ENCODE results near the gene LRRC7. TPM values are rescaled to one million over a fixed set of nuclear protein-coding genes. Genes with fewer than 3 reads are reported as not detected.
"Not testable (repeated sequence)": the region's sequence is repeated elsewhere in the genome, so short reads cannot be mapped to it uniquely, and the experiment has no call there.

Gene LRRC7
- total and polyA plus RNA-seq, 4 donors: 0.13 to 1.3 (median 0.16) TPM; not detected in 1

DNA sequence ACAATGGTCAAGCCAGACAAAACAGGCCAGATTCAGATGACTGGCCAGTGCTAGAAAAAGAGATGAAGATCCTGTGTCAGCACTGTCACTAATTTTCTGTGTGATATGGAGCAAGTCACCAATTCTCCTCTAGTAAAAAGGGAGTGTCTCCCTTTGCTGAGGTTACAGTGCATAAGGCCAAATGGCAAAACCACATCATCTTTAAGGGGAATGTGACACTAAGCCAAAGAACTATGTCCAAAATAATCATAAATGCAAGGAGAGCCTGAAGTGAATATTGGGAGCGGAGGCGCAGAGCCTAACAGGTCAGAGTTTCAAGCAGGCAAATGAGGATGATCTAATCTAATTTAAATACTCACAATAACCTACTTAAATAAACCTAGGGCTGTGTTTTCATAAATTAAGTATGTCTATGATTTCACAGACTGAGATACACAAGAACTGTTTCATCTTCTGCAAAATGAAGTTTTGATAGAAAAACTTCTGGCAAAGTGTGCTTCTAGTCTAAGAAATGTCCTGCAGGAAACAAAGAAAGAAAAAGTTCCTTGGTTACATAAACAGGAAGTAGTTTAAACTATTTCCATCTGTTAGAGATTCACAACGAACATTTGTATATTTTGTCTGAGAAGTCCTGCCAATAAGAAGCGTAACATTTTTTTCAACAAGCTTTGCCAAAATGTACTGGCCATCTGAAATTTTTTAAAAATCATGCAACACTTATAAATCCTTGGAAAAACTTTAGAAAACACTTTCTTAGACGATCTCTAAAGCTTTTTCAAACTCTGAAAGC lies 347.4 kb downstream of the LRRC7 start:
- Histone ChIP-seq H3K27ac (ENCODE audit: low read depth in 1 of 2, low read length in 2 of 2) (no peak overlapping the region), H3K27me3 (ENCODE audit: control insufficient read depth in 1 of 2, insufficient read depth in 2 of 2, low read length in 1 of 2) (no peaks in the 10 kb centered on the region), H3K36me3 (ENCODE audit: control insufficient read depth in 1 of 2, insufficient read depth in 2 of 2, low read length in 1 of 2) (no peaks in the 10 kb centered on the region), H3K4me1 (ENCODE audit: control insufficient read depth in 1 of 2, insufficient read depth in 2 of 2, low read length in 2 of 2) (peaks cover 2 to 5% of the 10 kb centered on the region in 2 donors), H3K9me3 (ENCODE audit: control insufficient read depth, low read length) (no peaks in the 10 kb centered on the region), H3K4me3 (ENCODE audit: low read length in 2 of 2) (no peak overlapping the region)
- no peak for DNase-seq
- ATAC-seq (ENCODE audit: low FRiP score): no peak
- intact Hi-C loops (cut with DNase I): no loop called here
- WGBS, 2 donors: 2 to 6% methylated on average over 5 of the region's 5 CpGs

DNA sequence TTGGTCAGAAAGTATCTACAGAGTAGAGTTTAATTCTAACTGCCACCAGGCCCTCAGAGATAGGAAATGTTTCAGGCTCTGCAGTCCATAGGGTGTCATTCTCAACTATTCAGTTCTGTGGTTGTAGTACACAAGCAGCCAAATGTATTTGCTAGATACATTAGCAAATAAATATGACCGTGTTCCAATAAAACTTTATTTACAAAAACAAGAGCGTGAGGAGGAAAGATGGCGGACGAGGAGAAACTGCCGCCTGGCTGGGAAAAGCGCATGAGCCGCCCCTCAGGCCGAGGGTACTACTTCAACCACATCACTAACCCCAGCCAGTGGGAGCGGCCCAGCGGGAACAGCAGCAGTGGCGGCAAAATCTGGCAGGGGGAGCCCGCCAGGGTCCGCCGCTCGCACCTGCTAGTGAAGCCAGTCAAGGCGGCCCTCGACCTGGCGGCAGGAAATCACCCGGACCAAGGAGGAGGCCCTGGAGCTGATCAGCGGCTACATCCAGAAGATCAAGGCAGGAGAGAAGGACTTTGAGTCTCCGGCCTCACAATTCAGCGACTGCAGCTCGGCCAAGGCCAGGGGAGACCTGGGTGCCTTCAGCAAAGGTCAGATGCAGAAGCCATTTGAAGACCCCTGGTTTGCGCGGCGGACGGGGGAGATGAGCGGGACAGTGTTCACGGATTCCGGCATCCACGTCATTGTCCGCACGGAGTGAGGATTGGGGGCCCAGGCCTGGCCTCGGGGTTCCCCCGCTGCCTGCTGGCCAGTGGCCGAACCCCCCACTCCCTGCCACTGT lies 351.6 kb downstream of the LRRC7 start:
- H3K9me3 ChIP-seq (ENCODE audit: control insufficient read depth, low read length): no peaks in the 10 kb centered on the region
- ATAC-seq (ENCODE audit: low FRiP score): no peak
- WGBS, 2 donors: 98% methylated on average over 36 of the region's 36 CpGs
- no peaks in the 10 kb centered on the region for H3K36me3 ChIP-seq (ENCODE audit: control insufficient read depth in 1 of 2, insufficient read depth in 2 of 2, low read length in 1 of 2)
- DNase-seq: peak in 1 of 2 donors; percentile 72
- H3K4me1 ChIP-seq (ENCODE audit: control insufficient read depth in 1 of 2, insufficient read depth in 2 of 2, low read length in 2 of 2): peaks cover 2 to 5% of the 10 kb centered on the region in 2 donors
- H3K27me3 ChIP-seq (ENCODE audit: control insufficient read depth in 1 of 2, insufficient read depth in 2 of 2, low read length in 1 of 2): no peaks in the 10 kb centered on the region
- H3K27ac ChIP-seq (ENCODE audit: low read depth in 1 of 2, low read length in 2 of 2): no peak overlapping the region
- intact Hi-C loops (cut with DNase I): no loop called here
- H3K4me3 ChIP-seq (ENCODE audit: low read length in 2 of 2): no peak overlapping the region

GRCh38 chr1:69919922-69920273 lies 352.2 kb downstream of the LRRC7 start:
- 95 to 97% methylated on average over 6 of the region's 6 CpGs for WGBS, 2 donors
- ATAC-seq (ENCODE audit: low FRiP score) (no peak), DNase-seq (peak in 1 of 2 donors; percentile 58)
- Histone ChIP-seq H3K36me3 (ENCODE audit: control insufficient read depth in 1 of 2, insufficient read depth in 2 of 2, low read length in 1 of 2) (no peaks in the 10 kb centered on the region), H3K4me1 (ENCODE audit: control insufficient read depth in 1 of 2, insufficient read depth in 2 of 2, low read length in 2 of 2) (peaks cover 1 to 2% of the 10 kb centered on the region in 2 donors), H3K9me3 (ENCODE audit: control insufficient read depth, low read length) (no peaks in the 10 kb centered on the region), H3K27ac (ENCODE audit: low read depth in 1 of 2, low read length in 2 of 2) (no peak overlapping the region), H3K4me3 (ENCODE audit: low read length in 2 of 2) (no peak overlapping the region), H3K27me3 (ENCODE audit: control insufficient read depth in 1 of 2, insufficient read depth in 2 of 2, low read length in 1 of 2) (no peaks in the 10 kb centered on the region)
- intact Hi-C loops (cut with DNase I): no loop called here

DNA sequence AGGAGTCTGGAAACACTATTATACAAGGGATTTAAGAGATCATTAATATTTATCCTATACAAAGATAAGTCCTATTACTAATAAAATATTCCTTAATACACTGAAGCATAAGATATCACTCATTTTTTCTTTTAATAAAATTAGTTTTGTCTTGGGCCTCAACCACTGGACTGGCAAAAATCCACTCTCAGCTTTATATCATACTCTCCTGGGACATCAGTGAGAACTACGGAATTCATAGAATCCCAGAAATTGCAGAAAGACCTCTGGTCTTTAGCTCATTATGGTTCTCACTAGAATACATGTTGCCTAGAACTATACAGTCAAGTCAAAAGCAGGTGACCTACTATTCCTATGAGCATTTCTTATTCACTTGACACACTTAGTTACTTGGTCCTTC lies 352.7 kb downstream of the LRRC7 start:
- no peak for ATAC-seq (ENCODE audit: low FRiP score)
- Histone ChIP-seq H3K4me3 (ENCODE audit: low read length in 2 of 2) (no peak overlapping the region), H3K27ac (ENCODE audit: low read depth in 1 of 2, low read length in 2 of 2) (no peak overlapping the region), H3K27me3 (ENCODE audit: control insufficient read depth in 1 of 2, insufficient read depth in 2 of 2, low read length in 1 of 2) (no peaks in the 10 kb centered on the region), H3K36me3 (ENCODE audit: control insufficient read depth in 1 of 2, insufficient read depth in 2 of 2, low read length in 1 of 2) (no peaks in the 10 kb centered on the region), H3K4me1 (ENCODE audit: control insufficient read depth in 1 of 2, insufficient read depth in 2 of 2, low read length in 2 of 2) (no peaks in the 10 kb centered on the region), H3K9me3 (ENCODE audit: control insufficient read depth, low read length) (no peaks in the 10 kb centered on the region)
- intact Hi-C loops (cut with DNase I): no loop called here
- 77 to 86% methylated on average over 1 of the region's 1 CpG for WGBS, 2 donors
- no peak for DNase-seq

GRCh38 chr1:69921486-69921885 lies 353.8 kb downstream of the LRRC7 start:
- Histone ChIP-seq H3K36me3 (ENCODE audit: control insufficient read depth in 1 of 2, insufficient read depth in 2 of 2, low read length in 1 of 2) (no peaks in the 10 kb centered on the region), H3K27ac (ENCODE audit: low read depth in 1 of 2, low read length in 2 of 2) (no peak overlapping the region), H3K4me1 (ENCODE audit: control insufficient read depth in 1 of 2, insufficient read depth in 2 of 2, low read length in 2 of 2) (no peaks in the 10 kb centered on the region), H3K27me3 (ENCODE audit: control insufficient read depth in 1 of 2, insufficient read depth in 2 of 2, low read length in 1 of 2) (no peaks in the 10 kb centered on the region), H3K9me3 (ENCODE audit: control insufficient read depth, low read length) (no peaks in the 10 kb centered on the region), H3K4me3 (ENCODE audit: low read length in 2 of 2) (no peak overlapping the region)
- no peak for ATAC-seq (ENCODE audit: low FRiP score)
- no peak for DNase-seq
- intact Hi-C loops (cut with DNase I): no loop called here

DNA sequence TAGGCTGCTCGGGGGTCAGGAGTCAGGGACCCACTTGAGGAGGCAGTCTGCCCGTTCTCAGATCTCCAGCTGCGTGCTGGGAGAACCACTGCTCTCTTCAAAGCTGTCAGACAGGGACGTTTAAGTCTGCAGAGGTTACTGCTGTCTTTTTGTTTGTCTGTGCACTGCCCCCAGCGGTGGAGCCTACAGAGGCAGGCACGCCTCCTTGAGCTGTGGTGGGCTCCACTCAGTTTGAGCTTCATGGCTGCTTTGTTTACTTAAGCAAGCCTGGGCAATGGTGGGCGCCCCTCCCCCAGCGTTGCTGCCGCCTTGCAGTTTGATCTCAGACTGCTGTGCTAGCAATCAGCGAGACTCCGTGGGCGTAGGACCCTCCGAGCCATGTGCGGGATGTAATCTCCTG lies 360.5 kb downstream of the LRRC7 start:
- H3K36me3 ChIP-seq (ENCODE audit: control insufficient read depth in 1 of 2, insufficient read depth in 2 of 2, low read length in 1 of 2); H3K27me3 ChIP-seq (ENCODE audit: control insufficient read depth in 1 of 2, insufficient read depth in 2 of 2, low read length in 1 of 2); intact Hi-C loops (cut with DNase I); DNase-seq; H3K4me3 ChIP-seq (ENCODE audit: low read length in 2 of 2); H3K27ac ChIP-seq (ENCODE audit: low read depth in 1 of 2, low read length in 2 of 2); H3K4me1 ChIP-seq (ENCODE audit: control insufficient read depth in 1 of 2, insufficient read depth in 2 of 2, low read length in 2 of 2); ATAC-seq (ENCODE audit: low FRiP score); H3K9me3 ChIP-seq (ENCODE audit: control insufficient read depth, low read length): not testable (repeated sequence)
- 84 to 87% methylated on average over 8 to 14 of the region's 14 CpGs for WGBS, 2 donors

- no peak for DNase-seq
- no peaks in the 10 kb centered on the region for H3K27me3 ChIP-seq (ENCODE audit: control insufficient read depth in 1 of 2, insufficient read depth in 2 of 2, low read length in 1 of 2)
- no peak for ATAC-seq (ENCODE audit: low FRiP score)
- H3K4me3 ChIP-seq (ENCODE audit: low read length in 2 of 2): no peak overlapping the region
- H3K9me3 ChIP-seq (ENCODE audit: control insufficient read depth, low read length): no peaks in the 10 kb centered on the region
- H3K27ac ChIP-seq (ENCODE audit: low read depth in 1 of 2, low read length in 2 of 2): no peak overlapping the region
- H3K36me3 ChIP-seq (ENCODE audit: control insufficient read depth in 1 of 2, insufficient read depth in 2 of 2, low read length in 1 of 2): no peaks in the 10 kb centered on the region
- intact Hi-C loops (cut with DNase I): no loop called here
- 80 to 94% methylated on average over 2 of the region's 2 CpGs for WGBS, 2 donors
- H3K4me1 ChIP-seq (ENCODE audit: control insufficient read depth in 1 of 2, insufficient read depth in 2 of 2, low read length in 2 of 2): no peaks in the 10 kb centered on the region
Observed at GRCh38 chr1:69929308-69930057, 361.8 kb downstream of the LRRC7 start.

DNA sequence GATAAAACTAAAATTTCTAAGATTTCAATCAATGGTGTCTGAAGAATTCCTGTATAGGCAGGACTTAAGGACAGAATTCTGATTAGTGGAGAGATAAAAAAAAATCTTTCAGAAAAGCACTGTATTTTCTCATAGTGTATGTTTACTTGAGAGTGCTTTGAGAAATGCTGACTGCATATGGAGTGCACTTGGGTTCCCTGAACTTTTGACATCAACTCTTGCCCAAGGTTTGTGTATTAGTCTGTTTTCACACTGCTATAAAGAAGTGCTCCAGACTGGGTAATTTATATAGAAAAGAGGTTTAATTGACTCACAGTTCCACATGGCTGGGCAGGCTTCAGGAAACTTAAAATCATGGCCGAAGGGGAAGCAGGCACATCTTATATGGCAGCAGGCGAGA lies 362.7 kb downstream of the LRRC7 start:
- Histone ChIP-seq H3K4me1 (ENCODE audit: control insufficient read depth in 1 of 2, insufficient read depth in 2 of 2, low read length in 2 of 2) (no peaks in the 10 kb centered on the region), H3K27ac (ENCODE audit: low read depth in 1 of 2, low read length in 2 of 2) (no peak overlapping the region), H3K27me3 (ENCODE audit: control insufficient read depth in 1 of 2, insufficient read depth in 2 of 2, low read length in 1 of 2) (no peaks in the 10 kb centered on the region), H3K36me3 (ENCODE audit: control insufficient read depth in 1 of 2, insufficient read depth in 2 of 2, low read length in 1 of 2) (no peaks in the 10 kb centered on the region), H3K9me3 (ENCODE audit: control insufficient read depth, low read length) (no peaks in the 10 kb centered on the region), H3K4me3 (ENCODE audit: low read length in 2 of 2) (no peak overlapping the region)
- intact Hi-C loops (cut with DNase I): no loop called here
- no peak for ATAC-seq (ENCODE audit: low FRiP score)
- no peak for DNase-seq
- WGBS, 2 donors: 91 to 93% methylated on average over 2 of the region's 2 CpGs

All from aorta (tissue), 5 donors.